NCI-H2107 (cell line): ENCODE data around the gene CTAGE1.
"Not testable (repeated sequence)": the region's sequence is repeated elsewhere in the genome, so short reads cannot be mapped to it uniquely, and the experiment has no call there.

ENCODE experiments used
- DNase-seq: peaks from one replicate; lab custom pipeline; 2025; lab: John Stamatoyannopoulos, UW

The CTAGE1 gene

DNA sequence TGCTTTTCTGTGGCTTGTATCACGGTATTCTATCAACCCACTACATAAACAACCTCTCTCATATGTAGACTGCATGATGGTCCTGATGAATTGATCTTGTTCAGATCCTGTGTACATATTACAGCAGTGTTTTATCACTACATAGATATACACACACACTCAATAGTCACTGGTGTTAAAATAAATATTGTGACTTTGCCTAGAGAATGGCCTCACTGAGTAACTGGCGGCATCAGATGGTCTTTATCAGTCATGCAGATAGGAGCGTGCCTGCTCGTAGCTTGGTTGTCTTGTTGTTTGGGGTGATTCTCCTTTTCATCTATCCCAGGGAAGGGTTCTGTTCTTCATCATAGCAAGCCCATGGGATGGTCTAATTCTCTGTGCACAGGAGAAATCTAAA is 18.4 kb upstream of the CTAGE1 start:
- DNase-seq = no peak

DNA sequence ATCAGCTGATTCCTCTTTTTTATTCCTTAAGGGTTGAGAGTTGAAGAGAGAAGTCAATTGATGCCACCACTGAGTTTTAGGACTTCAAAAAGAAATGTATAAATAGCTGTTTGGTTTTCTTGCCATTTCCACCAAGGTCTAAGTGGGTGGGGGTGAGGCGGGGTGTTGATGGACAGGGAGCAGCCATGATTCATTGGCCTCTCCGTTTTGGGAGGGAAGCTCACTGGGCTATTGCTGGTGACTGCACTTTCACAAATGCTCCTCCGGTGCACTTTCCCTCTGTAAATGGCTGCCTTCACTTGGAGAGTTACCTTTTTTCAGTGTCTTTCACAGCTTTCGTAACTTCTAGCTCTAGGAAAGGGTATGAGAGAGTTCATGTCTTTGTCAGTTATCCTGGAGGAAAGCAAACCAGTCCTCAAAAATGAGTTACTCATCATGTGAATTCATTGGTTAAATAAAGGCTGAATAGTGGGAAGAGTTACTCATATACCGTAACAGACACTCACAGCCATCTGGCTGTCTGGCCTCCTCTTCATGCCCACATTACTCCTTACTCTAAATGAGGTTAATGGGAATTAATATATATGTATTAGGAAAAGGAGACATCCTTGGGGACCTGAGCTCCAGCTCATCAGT is 17.4 kb upstream of the CTAGE1 start:
- no peak for DNase-seq

DNA sequence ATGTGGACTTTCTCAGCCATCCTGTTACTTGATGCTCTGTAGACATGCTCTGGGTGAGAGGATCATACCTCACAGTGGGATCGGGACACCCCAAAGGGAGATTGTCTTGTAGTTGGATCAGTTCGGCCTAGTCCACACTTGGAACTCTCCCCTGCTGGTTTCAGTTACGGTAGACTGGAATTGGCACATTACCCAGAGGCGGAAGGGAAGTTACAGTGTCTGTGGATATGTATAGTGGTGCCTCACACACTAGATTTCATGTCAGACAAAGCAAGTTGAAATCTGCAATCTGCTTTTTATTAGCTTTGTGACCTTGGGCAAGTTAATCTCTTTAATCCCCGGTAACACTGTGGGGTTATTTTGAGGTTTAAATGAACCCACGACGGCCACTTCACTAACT is 16.2 kb upstream of the CTAGE1 start:
- DNase-seq = no peak

DNA sequence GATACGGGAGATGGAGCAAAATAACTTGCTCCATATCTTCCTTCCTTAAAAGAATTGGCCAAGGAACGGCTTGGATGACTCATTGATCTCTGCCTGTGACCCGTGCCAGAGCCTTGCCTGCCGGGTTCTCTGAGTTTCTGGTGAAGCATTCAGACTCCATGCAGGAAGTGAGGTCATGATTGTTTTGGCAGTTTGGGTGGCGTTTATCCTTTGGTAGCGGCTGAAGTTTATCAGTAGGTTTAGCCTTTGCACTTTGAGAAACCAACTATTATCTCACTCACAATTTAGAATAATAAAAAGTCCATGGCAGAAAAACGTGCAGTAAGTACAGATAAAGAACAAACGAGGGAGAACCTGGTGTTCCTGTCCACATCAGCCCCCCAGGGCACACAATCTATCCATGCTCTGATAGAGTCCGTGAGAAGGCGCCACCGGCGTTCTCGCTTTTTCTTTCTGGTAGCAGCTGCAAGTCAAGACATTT is 15.0 kb upstream of the CTAGE1 start:
- no peak for DNase-seq

DNA sequence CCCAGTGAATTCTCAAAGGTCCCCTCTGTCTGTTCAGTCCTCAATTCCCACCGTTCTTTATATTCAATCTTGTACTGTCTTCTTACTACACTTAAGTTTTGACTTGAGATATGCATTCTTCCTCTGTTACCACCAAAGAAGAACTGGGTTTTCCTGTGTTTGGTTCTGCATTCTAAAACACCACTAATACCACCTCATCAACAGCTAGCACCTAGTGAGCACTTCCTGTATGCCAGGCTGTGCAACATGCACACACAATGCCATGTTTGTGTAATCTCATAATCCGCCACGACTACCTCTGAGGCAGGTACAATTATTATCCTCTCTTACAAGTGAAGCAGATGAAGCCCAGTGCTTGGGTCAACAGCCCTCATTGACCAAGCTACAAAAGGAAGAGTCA is 11.8 kb upstream of the CTAGE1 start:
- DNase-seq = no peak

DNA sequence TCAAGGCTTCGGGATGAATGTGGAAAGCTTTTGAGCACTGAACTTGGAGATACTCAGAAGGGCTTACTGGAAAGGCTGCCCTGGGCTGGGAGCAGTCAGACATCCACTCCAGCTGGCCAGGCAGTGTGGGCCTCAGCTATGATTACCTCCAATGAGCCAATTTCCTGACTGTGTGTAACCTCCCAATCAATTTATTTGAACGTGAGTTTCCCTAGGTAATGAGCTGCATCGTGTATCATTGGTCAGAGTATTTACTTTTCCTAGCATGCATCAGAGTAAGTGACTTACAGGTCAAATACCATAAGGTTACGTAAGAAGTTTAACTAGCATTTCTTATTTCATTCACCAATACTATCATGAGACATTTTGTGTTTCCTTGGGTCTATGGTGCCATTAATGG is 11.0 kb upstream of the CTAGE1 start:
- no peak for DNase-seq

DNA sequence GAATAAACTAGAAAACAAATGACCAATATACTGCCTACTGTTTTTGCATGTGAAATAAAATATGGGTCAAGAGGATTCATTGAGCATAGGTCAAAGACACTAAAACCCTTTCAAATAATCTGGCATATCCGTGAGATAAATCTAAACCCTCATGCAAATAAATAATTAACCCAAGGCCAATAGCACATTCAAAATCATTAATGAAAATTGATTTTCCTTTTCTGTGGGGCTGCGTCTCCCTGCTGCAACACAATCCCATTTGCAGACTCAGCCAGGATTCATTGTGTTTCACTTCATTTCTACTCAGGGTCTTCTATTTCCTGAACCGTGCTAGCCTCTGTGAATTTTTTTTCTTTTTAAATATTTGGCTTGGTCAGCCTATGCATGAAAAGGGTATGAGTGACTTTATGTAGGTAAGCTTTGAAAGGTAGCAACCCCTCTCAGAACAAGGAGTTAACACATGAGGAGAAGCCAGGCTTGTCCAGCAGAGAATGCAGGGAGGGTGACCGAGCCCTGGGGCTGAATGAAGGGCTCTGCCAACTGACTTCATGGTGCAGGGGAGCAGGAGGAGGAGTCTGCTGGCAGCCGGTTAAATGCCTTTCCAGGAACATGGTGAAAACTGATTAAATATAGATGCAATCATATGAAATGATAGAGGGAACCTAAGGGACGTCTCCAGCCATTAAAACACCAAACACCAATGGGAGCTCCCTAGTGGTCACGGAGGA is 10.3 kb upstream of the CTAGE1 start:
- no peak for DNase-seq

DNA sequence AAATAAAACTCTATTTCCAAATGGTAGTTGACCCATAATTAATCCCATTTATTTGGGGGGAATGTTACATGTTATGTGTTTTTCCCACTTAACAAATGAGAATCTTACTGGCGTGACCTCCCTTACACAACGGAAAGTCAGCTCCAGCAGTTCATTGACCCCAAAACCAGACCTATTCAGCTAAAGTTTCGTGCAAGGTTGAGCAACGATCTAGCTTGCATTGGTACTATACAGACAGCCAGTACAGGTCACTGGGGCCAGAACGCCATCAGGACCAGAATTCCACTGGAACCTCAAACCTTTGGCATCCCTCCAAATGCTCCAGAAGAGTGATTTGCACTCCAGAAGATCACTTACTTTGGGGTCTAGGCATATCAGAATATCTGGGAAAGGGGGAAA is 6.8 kb upstream of the CTAGE1 start:
- DNase-seq = no peak

DNA sequence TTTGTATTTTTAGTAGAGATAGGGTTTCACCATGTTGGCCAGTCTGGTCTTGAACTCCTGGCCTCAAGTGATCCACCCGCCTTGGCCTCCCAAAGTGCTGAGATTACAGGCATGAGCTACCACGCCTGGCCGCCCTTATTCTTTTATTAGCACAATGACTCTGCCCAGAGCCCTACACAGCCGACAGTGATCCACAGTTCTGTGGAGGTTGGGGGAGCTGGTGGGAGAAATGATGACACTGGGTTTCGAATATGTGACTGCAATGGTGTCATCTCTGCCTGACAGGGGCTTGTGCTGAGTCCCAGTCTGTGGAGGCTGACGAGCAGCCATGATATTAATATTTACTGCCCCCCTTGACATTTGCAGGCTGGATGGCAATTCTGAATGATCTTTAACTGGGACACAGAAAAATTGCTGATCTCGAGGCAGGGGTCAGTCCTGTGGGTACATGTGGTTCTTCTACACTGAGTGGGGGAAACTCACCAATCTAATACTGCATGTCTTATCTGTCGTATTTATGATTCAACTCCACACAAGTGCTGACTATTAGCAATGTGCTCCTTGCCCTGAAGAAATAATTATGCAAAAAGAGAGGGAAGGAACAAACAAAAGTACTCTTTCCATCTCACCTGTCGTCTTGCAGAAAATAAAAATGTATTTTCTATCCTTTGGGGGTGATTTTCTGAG is 6.3 kb upstream of the CTAGE1 start:
- no peak for DNase-seq

DNA sequence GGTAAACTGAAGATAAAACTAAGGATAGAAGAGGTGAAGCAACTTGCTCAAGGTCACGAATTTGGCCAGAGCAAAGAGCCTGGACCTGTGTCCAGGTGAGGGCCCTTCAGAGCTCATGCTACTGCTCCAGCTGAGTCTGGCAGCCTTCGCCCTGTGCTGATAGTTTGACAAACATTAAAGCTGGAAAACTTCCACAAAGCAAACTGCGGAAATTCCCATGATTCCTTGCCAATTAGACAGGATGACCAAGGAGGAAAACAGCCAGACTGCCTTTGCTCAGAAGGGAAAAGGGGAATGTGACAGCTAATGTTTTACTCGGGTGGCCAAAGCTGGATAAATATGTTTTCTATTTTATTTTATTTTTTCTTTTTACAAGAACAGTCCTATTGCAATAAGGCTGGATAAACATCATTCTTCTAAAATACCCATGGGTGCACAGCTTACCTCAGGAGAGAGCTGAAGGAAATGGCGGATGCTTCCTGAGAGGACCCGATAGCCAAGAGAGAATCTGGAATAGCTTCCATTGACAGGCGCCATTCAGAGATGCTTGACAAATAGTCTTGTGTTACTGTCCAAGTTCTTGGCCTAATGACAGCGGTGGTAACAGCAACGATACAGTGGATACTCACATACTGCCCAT is 5.3 kb upstream of the CTAGE1 start:
- no peak for DNase-seq

DNA sequence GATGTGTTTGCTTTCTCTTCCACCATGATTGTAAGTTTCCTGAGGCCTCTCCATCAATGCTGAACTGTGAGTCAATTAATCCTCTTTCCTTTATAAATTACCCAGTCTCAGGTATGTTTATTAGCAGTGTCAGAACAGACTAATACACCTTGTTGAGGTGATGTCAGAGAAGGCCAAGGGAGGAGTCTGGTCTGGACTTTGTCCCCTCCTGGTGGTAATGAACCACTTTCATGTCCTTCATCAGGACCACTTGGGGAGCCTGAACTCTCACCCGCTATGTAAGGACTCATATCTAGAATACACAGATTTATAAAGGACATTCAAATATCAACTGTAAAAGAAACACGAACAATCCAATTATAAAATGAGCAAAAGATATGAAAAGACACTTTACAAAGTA is 2.9 kb upstream of the CTAGE1 start:
- DNase-seq = no peak

DNA sequence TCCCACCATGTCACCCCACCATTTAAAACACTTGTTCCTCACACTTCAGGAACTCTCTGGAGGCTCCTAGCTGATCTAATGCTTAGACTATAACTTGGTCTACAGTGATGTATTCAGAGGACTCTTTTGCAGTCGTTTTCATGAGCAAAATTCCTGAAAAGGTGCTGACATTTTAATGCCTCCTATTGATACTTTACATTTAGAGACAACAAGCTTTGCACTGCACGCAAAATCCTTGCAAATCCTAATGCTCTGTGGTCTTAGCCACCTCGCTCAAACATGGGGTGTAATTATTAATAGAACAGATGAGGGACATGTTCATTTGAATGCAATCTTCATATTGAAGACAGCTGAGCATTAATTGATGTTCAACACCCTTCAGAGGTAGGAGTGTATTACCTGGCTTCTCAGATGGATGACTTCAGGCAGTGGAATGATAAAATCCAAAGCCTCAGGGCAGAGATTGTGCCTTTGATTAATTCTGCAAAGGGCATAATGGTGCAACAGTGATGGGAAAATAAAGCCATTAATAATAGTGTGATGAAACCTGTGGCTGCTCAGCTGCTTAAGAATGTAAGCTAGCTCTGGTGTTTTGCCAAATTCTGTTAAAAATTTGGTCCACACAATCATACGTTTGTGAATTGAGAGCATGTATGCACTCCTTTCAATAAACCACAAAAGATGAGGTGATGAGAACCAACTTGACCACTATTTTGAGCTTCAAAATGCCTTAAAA is 5.4 kb downstream of the CTAGE1 start:
- no peak for DNase-seq

DNA sequence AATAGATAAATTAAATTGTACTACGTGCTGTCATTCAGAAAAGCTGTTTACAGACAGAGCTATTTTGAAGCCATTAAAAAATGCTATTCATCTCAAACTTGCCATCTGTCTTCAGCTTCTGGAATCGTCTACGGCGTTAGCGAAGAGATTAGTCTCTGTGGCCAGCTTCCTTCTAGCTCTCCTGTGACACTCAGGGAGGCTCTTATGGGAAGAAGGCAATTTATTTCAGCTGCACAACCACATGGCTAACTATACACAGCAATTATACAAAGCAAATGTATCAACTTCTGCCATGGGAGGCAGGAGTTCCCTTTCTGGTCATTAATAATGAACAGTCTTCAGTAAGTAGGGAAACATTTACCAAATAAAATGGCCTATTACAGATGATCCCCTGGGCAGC is 6.3 kb downstream of the CTAGE1 start:
- DNase-seq = no peak

DNA sequence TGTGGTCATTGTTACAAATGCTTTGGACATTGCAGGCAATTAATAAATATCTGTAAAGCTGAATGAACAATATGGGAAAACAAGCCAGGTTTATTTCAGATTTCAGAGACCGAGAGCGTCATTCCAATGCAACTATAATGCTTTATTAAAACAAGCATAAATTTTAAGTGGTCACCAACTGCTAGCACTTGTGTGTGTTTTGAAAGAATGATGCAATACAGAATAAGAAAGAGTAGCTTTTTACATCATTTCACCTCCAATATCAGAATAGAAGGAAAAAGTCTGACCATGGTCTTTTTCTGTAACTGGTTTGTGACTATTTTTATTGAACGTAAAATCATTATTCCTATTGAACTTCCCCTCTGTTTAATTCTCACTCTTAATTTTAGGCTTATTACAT is 7.6 kb downstream of the CTAGE1 start:
- DNase-seq = no peak

DNA sequence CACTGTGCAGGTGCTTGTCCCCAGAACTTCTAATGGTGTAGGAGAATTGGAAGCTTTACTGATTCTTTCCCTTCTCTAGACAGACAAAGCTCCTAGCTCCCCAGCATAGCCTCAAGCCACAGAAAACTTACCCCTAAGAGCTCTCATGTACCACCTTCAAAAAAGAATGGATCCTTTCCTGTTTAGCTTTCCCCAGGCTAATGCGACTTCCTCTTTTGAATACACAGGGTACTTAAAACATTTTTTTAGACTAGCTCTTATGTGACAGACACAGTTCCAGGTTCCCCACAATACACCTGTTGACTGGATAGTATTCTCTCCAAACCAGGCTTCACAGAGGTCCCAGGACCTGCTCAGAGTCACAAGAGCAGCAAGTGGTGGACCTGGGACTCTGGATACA is 8.3 kb downstream of the CTAGE1 start:
- no peak for DNase-seq

DNA sequence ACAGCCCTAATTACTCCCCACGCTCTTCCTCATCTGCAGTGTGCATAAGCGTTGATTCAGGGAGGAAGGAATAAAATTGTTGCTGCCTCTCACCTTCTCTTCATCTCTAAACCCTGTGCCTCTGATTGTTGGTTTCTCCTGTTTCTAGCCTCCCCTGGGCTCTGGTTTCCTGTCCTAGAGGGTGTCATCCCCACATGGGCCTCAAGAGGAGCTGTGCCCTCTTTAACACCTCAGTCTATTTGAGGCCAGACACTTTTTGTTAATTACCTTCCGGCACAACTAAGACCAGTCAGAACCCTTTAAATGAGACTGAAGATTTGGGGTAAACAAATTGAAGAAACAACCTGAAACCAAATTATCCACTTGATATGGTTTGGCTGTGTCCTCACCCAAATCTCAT is 9.7 kb downstream of the CTAGE1 start:
- DNase-seq = no peak

DNA sequence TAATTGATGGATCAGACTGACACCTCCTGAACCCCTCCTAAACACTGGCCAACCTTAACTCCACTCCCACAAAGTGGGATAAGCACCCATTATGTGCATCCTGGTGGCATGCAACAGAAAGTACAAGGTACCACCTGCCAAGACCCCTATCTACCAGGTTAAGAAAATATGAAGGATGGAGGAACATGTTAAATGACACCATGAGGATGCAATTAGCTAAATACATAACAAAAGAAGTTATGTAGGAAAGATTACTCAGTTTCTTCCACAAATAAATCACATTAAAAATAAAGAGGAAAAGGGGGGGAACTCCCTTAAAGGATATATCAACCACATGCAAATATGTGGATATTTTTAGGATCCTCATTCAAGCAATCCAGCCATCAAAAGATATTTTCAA is 12.6 kb downstream of the CTAGE1 start:
- DNase-seq = no peak

DNA sequence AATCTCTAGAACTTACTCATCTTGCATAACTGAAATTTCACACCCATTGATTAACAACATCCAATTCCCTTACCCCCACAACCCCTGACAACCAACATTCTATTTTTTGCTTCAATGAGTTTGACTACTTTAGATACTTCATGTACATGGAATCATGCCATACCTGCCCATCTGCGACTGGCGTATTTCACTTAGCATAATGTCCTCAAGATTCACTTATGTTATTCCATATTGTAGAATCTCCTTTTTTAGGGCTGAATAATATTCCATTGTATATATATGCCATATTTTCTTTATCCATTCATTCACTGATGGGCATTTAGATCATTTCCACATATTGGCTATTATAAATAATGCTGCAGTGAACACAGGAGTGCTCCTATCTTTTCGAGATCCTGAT is 13.8 kb downstream of the CTAGE1 start:
- no peak for DNase-seq

DNA sequence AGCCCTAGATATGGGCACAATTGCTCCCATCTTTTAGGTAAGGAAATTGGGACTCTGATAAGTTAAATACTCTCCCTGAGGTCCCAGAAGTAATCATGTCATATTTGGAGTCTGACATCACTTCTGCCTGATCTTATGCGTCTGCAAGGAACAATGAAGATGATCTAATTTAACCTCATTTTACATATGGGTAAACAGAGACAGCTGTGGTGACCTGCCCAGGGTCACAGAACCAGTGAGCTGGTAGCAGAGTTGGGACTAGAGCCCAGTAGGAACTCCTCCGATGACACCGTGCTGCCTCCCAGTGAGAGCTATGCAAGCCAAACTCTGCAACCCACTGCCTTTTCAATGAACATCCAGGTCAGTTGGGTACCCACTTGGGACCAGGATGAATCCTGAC is 17.8 kb downstream of the CTAGE1 start:
- no peak for DNase-seq

DNA sequence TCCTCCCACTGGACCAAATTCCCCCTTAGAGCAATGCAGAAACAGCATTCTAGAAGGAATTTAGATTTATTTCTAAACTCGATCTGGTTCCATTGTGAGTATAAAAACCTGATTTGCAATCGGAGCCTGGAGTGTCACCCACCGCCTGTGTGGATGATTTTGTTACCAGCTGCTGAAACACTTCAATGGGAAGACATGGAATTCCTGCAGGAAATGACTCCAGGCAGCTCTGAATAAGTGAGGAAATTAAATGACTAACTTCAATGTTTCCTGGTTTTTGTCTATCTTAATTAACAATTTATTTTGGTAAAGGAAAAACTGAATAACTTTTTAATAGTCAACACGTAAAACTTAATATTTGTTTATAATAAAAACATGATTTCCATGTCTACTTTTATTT is 19.3 kb downstream of the CTAGE1 start:
- no peak for DNase-seq

DNA sequence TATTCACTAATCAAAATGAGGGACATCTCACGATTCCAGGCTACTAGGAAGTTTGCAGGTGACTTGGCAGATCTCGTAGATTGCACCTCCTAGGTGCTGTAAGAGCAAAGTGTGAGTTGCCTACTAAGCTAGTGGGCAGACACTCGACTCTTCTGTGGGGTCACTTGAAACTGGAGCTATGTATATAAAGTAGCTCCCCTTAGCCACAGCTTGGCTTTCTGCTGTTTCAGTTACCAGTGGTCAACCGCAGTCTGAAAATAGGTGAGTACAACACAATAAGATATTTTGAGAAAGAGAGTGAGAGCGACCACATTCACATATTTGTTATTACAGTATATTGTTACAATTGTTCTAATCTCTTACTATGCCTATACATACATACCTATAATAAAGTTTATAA is 23.3 kb downstream of the CTAGE1 start:
- DNase-seq = no peak

DNA sequence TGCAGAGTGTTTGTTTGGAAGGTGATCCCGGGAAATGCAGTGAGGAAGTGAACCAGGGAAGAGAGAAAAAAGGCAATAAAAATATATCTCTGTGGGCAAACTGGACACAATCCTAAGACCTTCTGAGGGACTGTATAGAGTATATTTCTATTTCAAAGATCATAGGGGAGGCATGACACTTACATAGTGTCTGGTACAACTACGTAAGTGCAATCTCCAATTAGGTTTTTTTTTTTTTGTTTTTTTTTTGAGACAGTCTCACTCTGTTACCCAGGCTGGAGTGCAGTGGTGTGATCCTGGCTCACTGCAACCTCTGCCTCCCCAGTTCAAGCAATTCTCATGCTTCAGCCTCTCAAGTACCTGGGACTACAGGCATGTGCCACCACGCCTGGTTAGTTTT is 24.6 kb downstream of the CTAGE1 start:
- DNase-seq = not testable (repeated sequence)
